GM12891 (cell line): ENCODE results near the gene M6PR.

Source experiments
- DNase-seq: peaks from one replicate; pipeline ENCODE4 v3.0.0; 2011; ENCODE audit warnings: low spot score; ENCODE audit not compliant: insufficient read length
- FAIRE-seq: peaks from 2 replicates; lab custom pipeline; 2011; peaks lifted over from hg19 to GRCh38; lab: Jason Lieb, UNC
- PAX5 ChIP-seq: IDR thresholded peaks from 2 replicates; pipeline ENCODE4 v1.6.1; 2011; ENCODE audit warnings: low read length, moderate library complexity, mild to moderate bottlenecking; ENCODE audit not compliant: insufficient read depth, severe bottlenecking
- POLR2A ChIP-seq: IDR thresholded peaks from 2 replicates; pipeline ENCODE4 v1.6.1; 2011; ENCODE audit warnings: low read depth, low read length, control low read depth
- POLR2AphosphoS5 ChIP-seq: IDR thresholded peaks from 2 replicates; pipeline ENCODE4 v1.6.1; 2011; ENCODE audit warnings: low read depth, low read length, control low read depth
- POU2F2 ChIP-seq: IDR thresholded peaks from 2 replicates; pipeline ENCODE4 v1.6.1; 2011; ENCODE audit warnings: low read depth, mild to moderate bottlenecking, control low read depth, low read length, moderate library complexity
- SPI1 ChIP-seq: IDR thresholded peaks from 2 replicates; pipeline ENCODE4 v1.6.1; 2011; ENCODE audit warnings: low read depth, low read length, control low read depth
- TAF1 ChIP-seq: IDR thresholded peaks from 2 replicates; pipeline ENCODE4 v1.6.1; 2011; ENCODE audit warnings: low read depth, low read length, control low read depth

Gene M6PR

GRCh38 chr12:8899830-8900229 lies 49.6 kb downstream of the M6PR start:
- DNase-seq (no peak), FAIRE-seq (no peak)
- TF ChIP-seq SPI1: no peak
- no peak for TF ChIP-seq TAF1
- no peak for TF ChIP-seq PAX5
- TF ChIP-seq POLR2A: no peak
- TF ChIP-seq POU2F2: no peak
- TF ChIP-seq POLR2AphosphoS5: no peak

GRCh38 chr12:8897081-8897480 lies 52.4 kb downstream of the M6PR start:
- FAIRE-seq (no peak), DNase-seq (no peak)
- TF ChIP-seq PAX5 (no peak), TAF1 (no peak), POLR2A (no peak), POLR2AphosphoS5 (no peak), SPI1 (no peak), POU2F2 (no peak)

GRCh38 chr12:8894986-8895385 lies 54.5 kb downstream of the M6PR start:
- DNase-seq (no peak), FAIRE-seq (no peak)
- no peak for TF ChIP-seq POU2F2
- TF ChIP-seq POLR2AphosphoS5: no peak
- TF ChIP-seq PAX5: no peak
- TF ChIP-seq SPI1: no peak
- no peak for TF ChIP-seq POLR2A
- TF ChIP-seq TAF1: no peak

- DNase-seq: no peak
- TF ChIP-seq POLR2A (no peak), POU2F2 (no peak), TAF1 (no peak), SPI1 (no peak), PAX5 (no peak)
- FAIRE-seq: no peak
Observed at GRCh38 chr12:8894378-8894777, 55.1 kb downstream of the M6PR start.

- FAIRE-seq (no peak), DNase-seq (no peak)
- TF ChIP-seq POLR2AphosphoS5 (no peak), POU2F2 (no peak), TAF1 (no peak), POLR2A (no peak), SPI1 (no peak), PAX5 (no peak)
Observed at GRCh38 chr12:8891976-8892375, 57.5 kb downstream of the M6PR start.
